BJ (cell line): Measurements from ENCODE around the gene OR5A1. TPM values are rescaled to one million over a fixed set of nuclear protein-coding genes. Genes with fewer than 3 reads are reported as not detected.

Experiments used
- CTCF ChIA-PET: fragments of 350-600 bp; formaldehyde crosslinking; extraction: SDS; loops from one replicate; lab custom pipeline; 2021; ENCODE audit warnings: antibody characterized with exemption, inconsistent platforms; lab: Yijun Ruan, JAX
- POLR2A ChIA-PET: fragments of 300-600 bp; sonication (Branson Sonifier 250); formaldehyde crosslinking; extraction: SDS; loops from one replicate; lab custom pipeline; 2021; ENCODE audit warnings: antibody characterized with exemption; lab: Charles Lee
- DNase-seq: peaks from one replicate; pipeline ENCODE4 v3.0.0-alpha.2; 2011; ENCODE audit warnings: low read depth
- H3K27me3 ChIP-seq: 2 replicates; pipeline ENCODE4 v1.6.0; 2011; ENCODE audit warnings: low read length; ENCODE audit not compliant: control insufficient read depth, insufficient read depth
- H3K36me3 ChIP-seq: 2 replicates; pipeline ENCODE4 v1.5.1; 2011; ENCODE audit warnings: low read length; ENCODE audit not compliant: control insufficient read depth, insufficient read depth
- H3K4me3 ChIP-seq: 2 replicates; pipeline ENCODE4 v1.5.1; 2011; ENCODE audit warnings: low read depth, mild to moderate bottlenecking, control low read depth, low read length
- polyA plus RNA-seq: library from polyadenylated mRNA; depleted of rRNA; stranded (reverse); fragments of >200 nt; gene quantifications from 2 replicates; pipeline ENCODE4 v1.2.3, GENCODE V29; 2011
- TF ChIP-seq, protein P1 (sequence below): IDR thresholded peaks from 2 replicates; pipeline ENCODE4 v1.5.1; 2011; ENCODE audit warnings: low read depth, mild to moderate bottlenecking, control low read depth, inconsistent platforms, low read length, moderate library complexity; ENCODE audit not compliant: insufficient read depth

Gene OR5A1
- polyA plus RNA-seq, 1 experiment = not detected

- CTCF ChIA-PET = interaction anchor here (0.7 kb wide), 1 partner anchor 992 kb away, joined by 3 read pairs; no protein-coding TSS in a partner anchor
- H3K36me3 ChIP-seq = no peaks in the 10 kb centered on the region
- DNase-seq = no peak
- POLR2A ChIA-PET = interaction anchor here (0.6 kb wide), 1 partner anchor 117 kb away, joined by 7 read pairs; no protein-coding TSS in a partner anchor
- TF ChIP-seq, protein P1, sequence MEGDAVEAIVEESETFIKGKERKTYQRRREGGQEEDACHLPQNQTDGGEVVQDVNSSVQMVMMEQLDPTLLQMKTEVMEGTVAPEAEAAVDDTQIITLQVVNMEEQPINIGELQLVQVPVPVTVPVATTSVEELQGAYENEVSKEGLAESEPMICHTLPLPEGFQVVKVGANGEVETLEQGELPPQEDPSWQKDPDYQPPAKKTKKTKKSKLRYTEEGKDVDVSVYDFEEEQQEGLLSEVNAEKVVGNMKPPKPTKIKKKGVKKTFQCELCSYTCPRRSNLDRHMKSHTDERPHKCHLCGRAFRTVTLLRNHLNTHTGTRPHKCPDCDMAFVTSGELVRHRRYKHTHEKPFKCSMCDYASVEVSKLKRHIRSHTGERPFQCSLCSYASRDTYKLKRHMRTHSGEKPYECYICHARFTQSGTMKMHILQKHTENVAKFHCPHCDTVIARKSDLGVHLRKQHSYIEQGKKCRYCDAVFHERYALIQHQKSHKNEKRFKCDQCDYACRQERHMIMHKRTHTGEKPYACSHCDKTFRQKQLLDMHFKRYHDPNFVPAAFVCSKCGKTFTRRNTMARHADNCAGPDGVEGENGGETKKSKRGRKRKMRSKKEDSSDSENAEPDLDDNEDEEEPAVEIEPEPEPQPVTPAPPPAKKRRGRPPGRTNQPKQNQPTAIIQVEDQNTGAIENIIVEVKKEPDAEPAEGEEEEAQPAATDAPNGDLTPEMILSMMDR = no peak
- no peak overlapping the region for H3K4me3 ChIP-seq
- H3K27me3 ChIP-seq = no peaks in the 10 kb centered on the region
Measured at GRCh38 chr11:59413646-59414045, 22.6 kb upstream of the OR5A1 start.

- ChIA-PET CTCF (no interaction called here), POLR2A (no interaction called here)
- TF ChIP-seq, protein P1 = no peak
- no peaks in the 10 kb centered on the region for H3K27me3 ChIP-seq
- H3K36me3 ChIP-seq = no peaks in the 10 kb centered on the region
- DNase-seq = no peak
- no peak overlapping the region for H3K4me3 ChIP-seq
Measured at GRCh38 chr11:59415111-59415510, 21.2 kb upstream of the OR5A1 start.

DNA sequence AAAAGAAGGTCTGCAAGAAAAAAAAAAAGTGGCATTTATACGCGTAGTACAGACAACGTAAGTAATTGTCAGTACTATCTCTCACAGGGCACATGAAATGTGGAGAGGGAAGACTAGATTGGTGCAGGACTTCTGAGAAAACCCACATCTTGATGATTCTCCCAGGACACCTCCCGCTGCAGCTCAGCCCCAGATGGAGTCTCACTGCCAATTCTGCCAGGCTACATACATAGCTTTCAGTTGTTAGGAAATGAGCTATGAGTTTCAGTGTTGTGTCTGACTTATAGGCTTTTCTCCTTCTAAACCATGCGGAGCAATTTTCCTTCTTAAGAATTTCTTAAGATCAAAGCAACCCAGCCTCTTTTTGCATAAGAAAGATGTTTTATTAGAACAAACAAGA is 19.7 kb upstream of the OR5A1 start:
- no peaks in the 10 kb centered on the region for H3K27me3 ChIP-seq
- TF ChIP-seq, protein P1 = no peak
- H3K4me3 ChIP-seq = no peak overlapping the region
- DNase-seq = no peak
- ChIA-PET POLR2A (no interaction called here), CTCF (no interaction called here)
- H3K36me3 ChIP-seq = no peaks in the 10 kb centered on the region

- H3K4me3 ChIP-seq = no peak overlapping the region
- ChIA-PET CTCF (no interaction called here), POLR2A (no interaction called here)
- TF ChIP-seq, protein P1 = no peak
- DNase-seq = no peak
- no peaks in the 10 kb centered on the region for H3K36me3 ChIP-seq
- no peaks in the 10 kb centered on the region for H3K27me3 ChIP-seq
Measured at GRCh38 chr11:59417023-59417422, 19.2 kb upstream of the OR5A1 start.

DNA sequence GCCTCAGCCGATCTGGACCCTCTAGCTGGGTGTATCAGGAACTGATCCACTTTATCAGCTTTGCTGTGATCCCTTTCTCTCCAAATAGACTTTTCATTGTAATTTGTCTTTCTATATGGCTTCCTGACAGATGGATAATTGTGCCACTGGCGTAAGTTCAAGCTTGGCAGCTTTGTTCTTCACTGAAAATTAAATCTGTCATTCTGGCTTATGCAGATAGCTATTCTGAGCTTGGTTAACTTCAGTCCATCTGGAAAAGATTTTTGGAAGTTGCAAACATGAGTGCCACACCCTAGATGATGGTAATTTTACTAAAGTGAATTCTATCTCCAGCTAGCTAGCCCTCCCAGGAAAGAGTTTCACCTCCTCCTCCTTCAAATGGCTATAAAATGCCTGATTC is 18.1 kb upstream of the OR5A1 start:
- ChIA-PET CTCF (no interaction called here), POLR2A (no interaction called here)
- DNase-seq = no peak

More for the DNA sequence above, 18.1 kb upstream of the OR5A1 start:
- no peaks in the 10 kb centered on the region for H3K36me3 ChIP-seq
- no peaks in the 10 kb centered on the region for H3K27me3 ChIP-seq
- H3K4me3 ChIP-seq = no peak overlapping the region
- TF ChIP-seq, protein P1 = no peak
